ENCODE data around the gene ZNF3. TPM values are rescaled to one million over a fixed set of nuclear protein-coding genes. Genes with fewer than 3 reads are reported as not detected.

The ZNF3 gene
- total RNA-seq, 1 donor from 2014 or later = 6.9 TPM

GRCh38 chr7:100074841-100075240, 6.7 kb downstream of the ZNF3 start:
- peaks cover 19 to 21% of the 10 kb centered on the region in 2 donors for H3K9me3 ChIP-seq
- H3K27ac ChIP-seq = no peak overlapping the region
- no peak for DNase-seq (ENCODE audit: low spot score in 2 of 2)
- TF ChIP-seq, protein P1, sequence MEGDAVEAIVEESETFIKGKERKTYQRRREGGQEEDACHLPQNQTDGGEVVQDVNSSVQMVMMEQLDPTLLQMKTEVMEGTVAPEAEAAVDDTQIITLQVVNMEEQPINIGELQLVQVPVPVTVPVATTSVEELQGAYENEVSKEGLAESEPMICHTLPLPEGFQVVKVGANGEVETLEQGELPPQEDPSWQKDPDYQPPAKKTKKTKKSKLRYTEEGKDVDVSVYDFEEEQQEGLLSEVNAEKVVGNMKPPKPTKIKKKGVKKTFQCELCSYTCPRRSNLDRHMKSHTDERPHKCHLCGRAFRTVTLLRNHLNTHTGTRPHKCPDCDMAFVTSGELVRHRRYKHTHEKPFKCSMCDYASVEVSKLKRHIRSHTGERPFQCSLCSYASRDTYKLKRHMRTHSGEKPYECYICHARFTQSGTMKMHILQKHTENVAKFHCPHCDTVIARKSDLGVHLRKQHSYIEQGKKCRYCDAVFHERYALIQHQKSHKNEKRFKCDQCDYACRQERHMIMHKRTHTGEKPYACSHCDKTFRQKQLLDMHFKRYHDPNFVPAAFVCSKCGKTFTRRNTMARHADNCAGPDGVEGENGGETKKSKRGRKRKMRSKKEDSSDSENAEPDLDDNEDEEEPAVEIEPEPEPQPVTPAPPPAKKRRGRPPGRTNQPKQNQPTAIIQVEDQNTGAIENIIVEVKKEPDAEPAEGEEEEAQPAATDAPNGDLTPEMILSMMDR (IDR thresholded peaks at IDR 0.05) = no peak
- H3K4me1 ChIP-seq = peaks cover 0 to 7% of the 10 kb centered on the region in 2 donors
- no peak overlapping the region for H3K4me3 ChIP-seq
- intact Hi-C loops (cut with DNase I) = no loop called here
- H3K27me3 ChIP-seq = no peaks in the 10 kb centered on the region
- peaks cover 75 to 83% of the 10 kb centered on the region in 2 donors for H3K36me3 ChIP-seq

- peaks cover 88 to 90% of the 10 kb centered on the region in 2 donors for H3K36me3 ChIP-seq
- H3K27ac ChIP-seq = no peak overlapping the region
- no peaks in the 10 kb centered on the region for H3K27me3 ChIP-seq
- peaks cover 19 to 21% of the 10 kb centered on the region in 2 donors for H3K9me3 ChIP-seq
- DNase-seq (ENCODE audit: low spot score in 2 of 2) = no peak
- TF ChIP-seq, protein P1 (IDR thresholded peaks at IDR 0.05) = no peak
- intact Hi-C loops (cut with DNase I) = no loop called here
- no peaks in the 10 kb centered on the region for H3K4me1 ChIP-seq
- no peak overlapping the region for H3K4me3 ChIP-seq
These were observed 9.1 kb downstream of the ZNF3 start for GRCh38 chr7:100072462-100072861.

DNA sequence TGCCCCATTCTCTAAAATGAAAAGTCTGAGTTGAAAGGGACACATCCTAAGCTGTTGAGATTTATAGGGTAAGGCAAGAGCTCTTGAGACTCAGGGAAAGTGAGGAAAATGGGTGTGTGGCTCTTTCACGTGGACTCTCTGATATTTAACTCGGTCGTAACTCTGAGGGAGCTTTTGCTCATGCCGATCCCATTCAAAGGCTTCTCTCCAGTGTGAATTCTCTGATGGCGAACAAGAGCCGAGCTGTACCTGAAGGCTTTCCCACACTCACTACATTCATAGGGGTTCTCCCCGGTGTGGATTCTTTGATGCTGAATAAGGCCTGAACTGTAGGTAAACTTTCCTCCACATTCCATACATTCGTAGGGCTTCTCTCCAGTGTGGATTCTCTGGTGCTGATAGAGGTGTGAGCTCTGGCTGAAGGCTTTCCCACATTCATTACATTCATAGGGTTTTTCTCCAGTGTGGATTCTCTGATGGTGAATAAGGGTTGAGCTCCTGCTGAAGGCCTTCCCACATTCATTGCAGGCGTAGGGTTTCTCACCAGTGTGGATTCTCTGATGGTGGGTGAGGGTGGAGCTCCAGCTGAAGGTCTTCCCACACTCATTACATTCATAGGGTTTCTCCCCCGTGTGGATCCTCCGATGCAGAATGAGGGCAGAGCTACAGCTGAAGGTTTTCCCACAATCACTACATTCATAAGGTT, 10.4 kb downstream of the ZNF3 start:
- H3K4me3 ChIP-seq = no peak overlapping the region
- H3K27ac ChIP-seq = no peak overlapping the region
- no peaks in the 10 kb centered on the region for H3K4me1 ChIP-seq
- H3K9me3 ChIP-seq = peaks cover 19 to 21% of the 10 kb centered on the region in 2 donors
- peaks cover 77 to 81% of the 10 kb centered on the region in 2 donors for H3K36me3 ChIP-seq
- no peaks in the 10 kb centered on the region for H3K27me3 ChIP-seq
- intact Hi-C loops (cut with DNase I) = no loop called here
- DNase-seq (ENCODE audit: low spot score in 2 of 2) = no peak
- TF ChIP-seq, protein P1 (IDR thresholded peaks at IDR 0.05) = no peak

DNA sequence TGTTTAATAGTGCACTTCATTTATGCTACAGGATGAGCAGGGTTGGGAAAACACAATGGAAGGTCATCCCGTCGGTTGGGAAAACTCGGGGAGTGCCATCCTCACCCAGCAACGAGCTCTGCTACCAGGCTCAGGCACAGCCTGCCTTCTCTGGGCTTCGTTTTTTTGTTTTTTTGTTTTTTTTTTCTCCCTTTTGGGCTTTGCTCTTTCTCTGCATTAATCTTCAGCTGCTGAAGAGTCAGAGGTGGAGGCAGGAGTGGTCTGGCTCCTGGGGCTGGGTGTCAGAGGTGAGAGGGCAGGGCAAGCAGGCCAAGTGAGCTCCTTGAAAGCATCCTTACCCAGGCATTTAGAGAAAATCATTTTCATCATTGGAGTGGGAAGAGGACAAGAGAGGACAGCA, 11.5 kb downstream of the ZNF3 start:
- peaks cover 66 to 70% of the 10 kb centered on the region in 2 donors for H3K36me3 ChIP-seq
- peaks cover 19 to 21% of the 10 kb centered on the region in 2 donors for H3K9me3 ChIP-seq
- no peaks in the 10 kb centered on the region for H3K4me1 ChIP-seq
- no peaks in the 10 kb centered on the region for H3K27me3 ChIP-seq
- intact Hi-C loops (cut with DNase I) = no loop called here
- no peak overlapping the region for H3K27ac ChIP-seq
- no peak for DNase-seq (ENCODE audit: low spot score in 2 of 2)
- no peak overlapping the region for H3K4me3 ChIP-seq
- TF ChIP-seq, protein P1 (IDR thresholded peaks at IDR 0.05) = no peak

DNA sequence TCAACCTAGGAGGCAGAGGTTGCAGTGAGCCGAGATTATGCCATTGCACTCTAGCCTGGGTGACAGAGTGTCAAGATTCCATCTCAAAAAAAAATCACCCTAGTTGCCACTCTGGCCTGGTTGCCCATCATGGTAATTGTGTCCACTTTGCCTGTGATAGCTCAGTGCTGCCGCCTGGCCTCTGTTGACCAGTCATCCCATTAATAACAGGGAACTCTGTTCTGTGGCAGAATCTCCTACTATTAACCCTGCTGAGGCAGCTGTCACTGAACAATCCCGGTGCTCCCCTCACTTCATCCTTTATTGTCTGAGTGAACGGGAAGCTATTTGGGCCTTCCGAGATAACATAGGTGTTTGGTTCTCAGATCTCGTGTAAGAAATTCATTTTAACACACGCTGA, 14.6 kb downstream of the ZNF3 start:
- intact Hi-C loops (cut with DNase I) = no loop called here

More for the DNA sequence above, 14.6 kb downstream of the ZNF3 start:
- TF ChIP-seq, protein P1 (IDR thresholded peaks at IDR 0.05) = no peak
- no peak overlapping the region for H3K27ac ChIP-seq
- H3K4me3 ChIP-seq = no peak overlapping the region
- no peaks in the 10 kb centered on the region for H3K4me1 ChIP-seq
- peaks cover 55 to 59% of the 10 kb centered on the region in 2 donors for H3K36me3 ChIP-seq
- peaks cover 15 to 17% of the 10 kb centered on the region in 2 donors for H3K9me3 ChIP-seq
- H3K27me3 ChIP-seq = no peaks in the 10 kb centered on the region
- DNase-seq (ENCODE audit: low spot score in 2 of 2) = no peak

Measured in ascending aorta (tissue), 2 donors.